Measurements from ENCODE around the gene PRADC1. TPM values are rescaled to one million over a fixed set of nuclear protein-coding genes. Genes with fewer than 3 reads are reported as not detected.

PRADC1 gene
- total and polyA plus RNA-seq, 4 donors: 12.1 to 41.4 (median 30.6) TPM

DNA sequence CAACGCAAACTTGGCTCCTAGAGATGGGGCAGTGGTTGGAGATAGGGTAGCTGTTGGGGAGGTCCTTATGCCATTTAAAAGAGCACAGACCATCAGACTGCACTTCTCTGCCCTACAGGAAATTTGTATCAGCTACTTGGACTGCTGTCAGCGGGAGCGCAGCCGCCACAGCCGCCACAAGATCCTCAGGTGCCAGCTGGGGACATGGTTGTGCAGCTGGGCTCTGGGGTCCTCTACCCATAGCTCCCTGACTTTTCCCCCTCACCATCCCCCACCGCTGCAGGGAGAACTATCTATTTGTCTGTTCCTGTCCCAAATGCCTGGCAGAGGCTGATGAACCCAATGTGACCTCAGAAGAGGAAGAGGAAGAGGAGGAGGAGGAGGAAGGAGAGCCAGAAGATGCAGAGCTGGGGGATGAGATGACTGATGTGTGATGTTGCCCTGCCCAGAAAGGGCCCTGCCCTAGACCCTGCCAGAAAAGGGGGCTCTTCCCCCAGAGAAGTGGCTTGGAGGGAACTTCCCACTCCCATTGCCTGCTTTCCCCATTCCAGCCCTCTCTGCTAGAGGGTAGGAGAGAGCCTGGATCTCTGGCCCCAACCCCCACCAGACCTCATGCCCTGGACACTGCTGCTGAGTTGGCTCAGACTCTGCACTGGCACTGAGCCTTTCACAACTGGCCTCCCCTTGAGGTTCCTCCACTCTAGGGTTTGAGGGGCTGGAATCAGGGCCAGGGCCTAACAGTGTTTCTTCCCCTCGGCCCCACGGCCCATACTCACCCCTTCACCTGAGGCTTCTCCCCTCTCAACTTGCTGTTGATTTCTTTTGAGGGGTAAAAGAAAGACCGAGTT is 7.3 kb downstream of the PRADC1 start:
- no peak for DNase-seq (ENCODE audit: low spot score)
- no peak overlapping the region for H3K4me3 ChIP-seq (ENCODE audit: low read depth in 1 of 3, low read length in 3 of 3)
- H3K9ac ChIP-seq (ENCODE audit: low read depth in 1 of 2, low read length in 2 of 2): no peak overlapping the region
- no peak overlapping the region for H3K27ac ChIP-seq (ENCODE audit: low read depth in 1 of 2, low read length in 2 of 2)
- H3K27me3 ChIP-seq (ENCODE audit: control insufficient read depth in 4 of 4, insufficient read depth in 4 of 4, low read length in 3 of 4): no peaks in the 10 kb centered on the region
- H3K4me1 ChIP-seq (ENCODE audit: control insufficient read depth in 4 of 4, insufficient read depth in 4 of 4, low read length in 3 of 4): peaks cover 0 to 2% (median 0%) of the 10 kb centered on the region in 4 donors
- 78% methylated on average over 9 of the region's 9 CpGs for WGBS
- H3K9me3 ChIP-seq (ENCODE audit: control insufficient read depth in 4 of 4, low read length in 3 of 4): no peaks in the 10 kb centered on the region
- peaks cover 7 to 65% (median 28%) of the 10 kb centered on the region in 4 donors for H3K36me3 ChIP-seq (ENCODE audit: control insufficient read depth in 4 of 4, insufficient read depth in 3 of 4, low read depth in 1 of 4, low read length in 3 of 4)
- no peak for TF ChIP-seq HNF4A (conservative IDR thresholded peaks at IDR 0.05)
- TF ChIP-seq TAF1 (conservative IDR thresholded peaks at IDR 0.05): no peak
- TF ChIP-seq GABPA (IDR thresholded peaks at IDR 0.05 in 1 of 2, conservative IDR thresholded peaks at IDR 0.05 in 1 of 2): no peak
- no peak for TF ChIP-seq FOXA1 (IDR thresholded peaks at IDR 0.05)
- no peak for TF ChIP-seq FOXA2 (IDR thresholded peaks at IDR 0.05)
- TF ChIP-seq JUND (IDR thresholded peaks at IDR 0.05): no peak
- TF ChIP-seq ZBTB33 (IDR thresholded peaks at IDR 0.05): no peak
- TF ChIP-seq, protein P1, sequence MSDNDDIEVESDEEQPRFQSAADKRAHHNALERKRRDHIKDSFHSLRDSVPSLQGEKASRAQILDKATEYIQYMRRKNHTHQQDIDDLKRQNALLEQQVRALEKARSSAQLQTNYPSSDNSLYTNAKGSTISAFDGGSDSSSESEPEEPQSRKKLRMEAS (IDR thresholded peaks at IDR 0.05): no peak
- no peak for TF ChIP-seq RAD21 (IDR thresholded peaks at IDR 0.05)
- no peak for TF ChIP-seq NR2F2 (IDR thresholded peaks at IDR 0.05)
- no peak for TF ChIP-seq ATF3 (IDR thresholded peaks at IDR 0.05)
- no peak for TF ChIP-seq HNF4G (IDR thresholded peaks at IDR 0.05)
- TF ChIP-seq SP1 (IDR thresholded peaks at IDR 0.05): no peak
- no peak for TF ChIP-seq RXRA (IDR thresholded peaks at IDR 0.05)
- no peak for TF ChIP-seq EGR1 (IDR thresholded peaks at IDR 0.05; ENCODE audit: low read depth in 2 of 2)
- TF ChIP-seq REST (IDR thresholded peaks at IDR 0.05): no peak

DNA sequence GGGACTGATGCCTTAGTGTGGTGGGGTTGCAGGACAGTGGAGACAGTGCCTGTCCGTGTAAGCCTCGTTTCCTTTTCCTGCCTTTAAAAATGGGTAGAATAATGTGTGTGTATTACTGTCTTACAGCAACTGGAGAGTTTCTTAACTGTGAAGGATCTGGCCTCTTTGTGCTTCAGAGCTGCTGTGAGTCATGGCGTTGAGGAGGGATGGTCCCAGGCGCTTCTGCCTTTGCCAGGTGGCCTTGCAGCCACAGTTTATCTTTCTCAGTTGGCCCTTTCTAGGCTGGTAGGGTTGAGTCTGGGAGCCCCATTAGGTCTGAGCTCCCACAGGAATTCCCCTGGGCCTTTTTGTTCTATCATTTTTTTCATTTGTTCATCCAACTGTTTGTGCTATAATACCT is 9.2 kb downstream of the PRADC1 start:
- H3K4me1 ChIP-seq (ENCODE audit: control insufficient read depth in 4 of 4, insufficient read depth in 4 of 4, low read length in 3 of 4): peaks cover 0 to 2% (median 0%) of the 10 kb centered on the region in 4 donors
- H3K9ac ChIP-seq (ENCODE audit: low read depth in 1 of 2, low read length in 2 of 2): no peak overlapping the region
- DNase-seq (ENCODE audit: low spot score): no peak
- no peaks in the 10 kb centered on the region for H3K9me3 ChIP-seq (ENCODE audit: control insufficient read depth in 4 of 4, low read length in 3 of 4)
- 90% methylated on average over 4 of the region's 4 CpGs for WGBS
- H3K27ac ChIP-seq (ENCODE audit: low read depth in 1 of 2, low read length in 2 of 2): no peak overlapping the region
- H3K36me3 ChIP-seq (ENCODE audit: control insufficient read depth in 4 of 4, insufficient read depth in 3 of 4, low read depth in 1 of 4, low read length in 3 of 4): peaks cover 7 to 68% (median 24%) of the 10 kb centered on the region in 4 donors
- no peaks in the 10 kb centered on the region for H3K27me3 ChIP-seq (ENCODE audit: control insufficient read depth in 4 of 4, insufficient read depth in 4 of 4, low read length in 3 of 4)
- no peak overlapping the region for H3K4me3 ChIP-seq (ENCODE audit: low read depth in 1 of 3, low read length in 3 of 3)
- TF ChIP-seq HNF4A (conservative IDR thresholded peaks at IDR 0.05): no peak
- no peak for TF ChIP-seq SP1 (IDR thresholded peaks at IDR 0.05)
- TF ChIP-seq ZBTB33 (IDR thresholded peaks at IDR 0.05): no peak
- TF ChIP-seq NR2F2 (IDR thresholded peaks at IDR 0.05): no peak
- TF ChIP-seq TAF1 (conservative IDR thresholded peaks at IDR 0.05): no peak
- TF ChIP-seq YY1 (IDR thresholded peaks at IDR 0.05): no peak
- no peak for TF ChIP-seq FOXA1 (IDR thresholded peaks at IDR 0.05)
- TF ChIP-seq, protein P2, sequence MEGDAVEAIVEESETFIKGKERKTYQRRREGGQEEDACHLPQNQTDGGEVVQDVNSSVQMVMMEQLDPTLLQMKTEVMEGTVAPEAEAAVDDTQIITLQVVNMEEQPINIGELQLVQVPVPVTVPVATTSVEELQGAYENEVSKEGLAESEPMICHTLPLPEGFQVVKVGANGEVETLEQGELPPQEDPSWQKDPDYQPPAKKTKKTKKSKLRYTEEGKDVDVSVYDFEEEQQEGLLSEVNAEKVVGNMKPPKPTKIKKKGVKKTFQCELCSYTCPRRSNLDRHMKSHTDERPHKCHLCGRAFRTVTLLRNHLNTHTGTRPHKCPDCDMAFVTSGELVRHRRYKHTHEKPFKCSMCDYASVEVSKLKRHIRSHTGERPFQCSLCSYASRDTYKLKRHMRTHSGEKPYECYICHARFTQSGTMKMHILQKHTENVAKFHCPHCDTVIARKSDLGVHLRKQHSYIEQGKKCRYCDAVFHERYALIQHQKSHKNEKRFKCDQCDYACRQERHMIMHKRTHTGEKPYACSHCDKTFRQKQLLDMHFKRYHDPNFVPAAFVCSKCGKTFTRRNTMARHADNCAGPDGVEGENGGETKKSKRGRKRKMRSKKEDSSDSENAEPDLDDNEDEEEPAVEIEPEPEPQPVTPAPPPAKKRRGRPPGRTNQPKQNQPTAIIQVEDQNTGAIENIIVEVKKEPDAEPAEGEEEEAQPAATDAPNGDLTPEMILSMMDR (IDR thresholded peaks at IDR 0.05; ENCODE audit: low read depth, low read length, missing input control): no peak

All from liver (tissue), 9 donors.